Mesodermal cell (in vitro differentiated cells): Measurements from ENCODE around the gene NCR1. TPM values are rescaled to one million over a fixed set of nuclear protein-coding genes. Genes with fewer than 3 reads are reported as not detected.
"Not testable (repeated sequence)": the region's sequence is repeated elsewhere in the genome, so short reads cannot be mapped to it uniquely, and the experiment has no call there.

ENCODE experiments used
- H3K27ac ChIP-seq: 2 replicates; pipeline ENCODE4 v1.7.0; 2013; ENCODE audit warnings: mild to moderate bottlenecking, low read depth, low read length, moderate library complexity; ENCODE audit not compliant: severe bottlenecking
- H3K36me3 ChIP-seq: 2 replicates; pipeline ENCODE4 v1.7.1; 2013; ENCODE audit warnings: mild to moderate bottlenecking, low read length, moderate library complexity; ENCODE audit not compliant: control insufficient read depth, insufficient read depth
- H3K4me1 ChIP-seq: one replicate; pipeline ENCODE4 v1.7.1; 2013; ENCODE audit warnings: mild to moderate bottlenecking, low read length; ENCODE audit not compliant: insufficient read depth, control insufficient read depth, poor library complexity, severe bottlenecking
- H3K4me3 ChIP-seq: 2 replicates; pipeline ENCODE4 v1.7.0; 2013; ENCODE audit warnings: low read length, control low read depth, mild to moderate bottlenecking; ENCODE audit not compliant: insufficient read depth, poor library complexity, severe bottlenecking; ENCODE audit errors: extremely low read depth
- H3K9me3 ChIP-seq: 2 replicates; pipeline ENCODE4 v1.7.1; 2013; ENCODE audit warnings: mild to moderate bottlenecking, low read length, moderate library complexity; ENCODE audit not compliant: control insufficient read depth
- WGBS, 2 experiments: methylation state at CpG; one replicate each; pipeline ENCODE4 v1.1.5; 2013; ENCODE audit warnings: missing lambda C conversion rate in 2 of 2; ENCODE audit not compliant: insufficient coverage in 2 of 2; 5-methylcytosine and 5-hydroxymethylcytosine counted together
- polyA plus RNA-seq, 2 experiments: library from polyadenylated mRNA; stranded (reverse); fragments of 50-300 nt; gene quantifications; one replicate each; pipeline ENCODE4 v1.2.3, GENCODE V29; 2013

NCR1 gene
- not detected for polyA plus RNA-seq (2013, experiment 1 of 2)
- not detected for polyA plus RNA-seq (2013, experiment 2 of 2)

- 73 to 77% methylated on average over 17 to 21 of the region's 22 CpGs for WGBS, 2 experiments
- H3K27ac ChIP-seq, result peak within 1 kb of the TSS; percentile 10
- no peaks in the 10 kb centered on the region for H3K4me1 ChIP-seq
- no peaks in the 10 kb centered on the region for H3K36me3 ChIP-seq
- no peak within 1 kb of the TSS for H3K4me3 ChIP-seq
- H3K9me3 ChIP-seq, result no peaks in the 10 kb centered on the region
Observed at GRCh38 chr19:54905803-54906511, at the start of gene NCR1. Gene NCR1 (plus strand): TSS chr19:54906148. CDS start chr19:54906188, 40 bp downstream.

DNA sequence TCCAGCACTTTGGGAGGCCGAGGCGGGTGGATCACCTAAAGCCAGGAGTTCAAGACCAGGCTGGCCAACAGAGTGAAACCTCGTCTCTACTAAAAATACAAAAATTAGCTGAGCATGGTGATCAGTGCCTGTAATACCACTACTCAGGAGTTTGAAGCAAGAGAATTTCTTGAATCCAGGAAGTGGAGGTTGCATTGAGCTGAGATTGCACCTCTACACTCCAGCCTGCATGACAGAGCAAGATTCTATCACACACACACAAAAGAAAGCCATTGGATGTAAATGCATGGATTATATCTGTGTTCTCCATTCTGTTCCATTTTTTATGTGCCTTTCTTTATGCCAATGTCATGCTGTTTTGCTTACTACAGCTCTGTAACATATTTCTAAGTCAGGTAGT lies 47.5 kb upstream of the NCR1 start:
- not testable (repeated sequence) for H3K27ac ChIP-seq, H3K4me3 ChIP-seq, H3K36me3 ChIP-seq, H3K4me1 ChIP-seq, H3K9me3 ChIP-seq
- no CpG with 5 or more reads among the region's 3 CpGs for WGBS, 2 experiments

DNA sequence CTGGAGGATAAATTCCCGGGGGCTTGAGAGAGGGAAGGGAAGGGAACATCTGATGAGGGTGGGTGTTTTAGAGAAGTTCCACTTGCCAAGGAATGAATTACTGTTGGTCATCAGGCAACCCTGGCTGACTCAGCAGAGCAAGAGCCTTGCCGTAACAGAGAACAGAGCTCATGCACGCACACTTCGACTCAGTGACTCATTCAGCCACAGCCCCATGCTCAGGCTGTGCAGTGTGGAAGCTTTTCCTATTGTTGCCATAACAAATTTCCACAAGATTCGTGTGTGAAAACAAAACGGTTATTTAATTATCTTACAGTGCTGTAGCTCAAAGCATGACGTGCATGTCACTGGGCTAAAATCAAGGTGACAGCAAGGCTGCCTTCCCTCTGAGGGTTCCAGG lies 46.5 kb upstream of the NCR1 start:
- H3K4me3 ChIP-seq, result not testable (repeated sequence)

GRCh38 chr19:54863459-54863858 lies 42.5 kb upstream of the NCR1 start:
- not testable (repeated sequence) for H3K4me1 ChIP-seq, H3K9me3 ChIP-seq
- no CpG with 5 or more reads among the region's 3 CpGs for WGBS, 2 experiments

More for the DNA sequence above, 46.5 kb upstream of the NCR1 start:
- H3K36me3 ChIP-seq, H3K9me3 ChIP-seq, H3K4me1 ChIP-seq, H3K27ac ChIP-seq: not testable (repeated sequence)
- WGBS, 2 experiments, result 68 to 81% methylated on average over 5 to 6 of the region's 7 CpGs

DNA sequence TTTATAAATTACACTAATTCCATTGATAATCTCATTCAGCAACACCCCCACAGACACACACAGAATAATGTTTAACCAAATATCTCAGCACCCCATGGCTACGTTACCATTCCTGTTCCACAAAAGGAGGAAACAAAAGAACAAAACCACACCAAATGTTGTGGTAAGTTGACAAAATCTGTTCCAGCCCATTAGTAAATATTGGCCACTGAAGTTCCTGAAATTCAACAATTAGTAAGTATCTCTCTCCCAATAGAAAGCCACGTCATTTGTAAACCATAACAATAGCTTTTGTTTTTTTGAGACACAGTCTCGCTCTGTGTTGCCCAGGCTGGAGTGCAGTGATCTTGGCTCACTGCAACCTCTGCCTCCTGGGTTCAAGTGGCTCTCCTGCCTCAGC lies 34.3 kb upstream of the NCR1 start:
- Histone ChIP-seq H3K9me3 (no peaks in the 10 kb centered on the region), H3K36me3 (no peaks in the 10 kb centered on the region), H3K4me1 (no peaks in the 10 kb centered on the region), H3K4me3 (no peak overlapping the region), H3K27ac (no peak overlapping the region)
- WGBS, 2 experiments, result 50 to 75% methylated on average over 2 of the region's 3 CpGs

More at GRCh38 chr19:54863459-54863858, 42.5 kb upstream of the NCR1 start:
- H3K27ac ChIP-seq, H3K4me3 ChIP-seq, H3K36me3 ChIP-seq: not testable (repeated sequence)

DNA sequence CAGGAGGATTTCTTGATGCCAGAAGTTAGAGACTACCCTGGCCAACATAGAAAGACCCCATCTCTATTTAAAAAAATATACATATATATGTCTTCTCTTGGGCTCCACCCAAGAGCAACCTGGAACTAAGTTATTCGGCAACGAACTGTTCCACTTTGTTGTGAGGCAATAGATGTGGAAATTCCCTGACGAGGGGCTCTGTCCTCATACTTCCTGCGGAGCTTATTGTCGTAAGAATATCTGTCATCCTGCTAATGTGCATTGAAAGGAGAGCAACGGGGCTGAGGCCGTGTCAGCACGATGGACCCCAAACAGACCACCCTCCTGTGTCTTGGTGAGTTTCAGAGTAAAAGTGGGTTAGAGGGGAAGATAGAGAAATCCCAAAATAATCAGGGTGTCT lies 32.0 kb upstream of the NCR1 start, which contains the start of gene FCAR:
TSS of gene FCAR (plus strand) at position 246 of the 400 bp plus-strand sequence. CDS start at position 301, 55 bp downstream.
- 64 to 76% methylated on average over 6 to 8 of the region's 8 CpGs for WGBS, 2 experiments
- no peaks in the 10 kb centered on the region for H3K36me3 ChIP-seq
- H3K27ac ChIP-seq, result no peak within 1 kb of the TSS
- H3K4me3 ChIP-seq, result no peak within 1 kb of the TSS
- no peaks in the 10 kb centered on the region for H3K9me3 ChIP-seq
- H3K4me1 ChIP-seq, result no peaks in the 10 kb centered on the region

DNA sequence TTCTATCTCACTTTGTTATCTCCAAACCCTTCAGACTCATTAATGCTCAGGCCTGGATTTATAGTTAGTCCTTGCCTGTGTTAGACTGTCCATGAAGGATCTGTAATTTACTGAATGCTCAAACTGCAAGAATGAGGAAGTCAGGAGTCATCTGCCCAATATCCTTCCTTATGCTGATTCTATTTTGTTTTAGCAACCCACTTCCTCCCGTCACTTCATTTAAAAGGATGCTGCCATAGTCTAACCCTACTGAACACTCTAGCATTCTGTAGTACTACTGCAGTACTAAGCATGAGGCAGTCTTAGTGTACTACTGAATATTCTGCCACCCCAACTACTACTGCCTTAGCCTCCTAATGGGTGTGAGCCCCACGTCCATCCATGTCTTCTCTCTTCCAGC lies 30.4 kb upstream of the NCR1 start:
- no peak overlapping the region for H3K27ac ChIP-seq
- no peaks in the 10 kb centered on the region for H3K4me1 ChIP-seq
- no peaks in the 10 kb centered on the region for H3K9me3 ChIP-seq
- no peak overlapping the region for H3K4me3 ChIP-seq
- WGBS, 2 experiments, result 80 to 88% methylated on average over 1 of the region's 2 CpGs
- no peaks in the 10 kb centered on the region for H3K36me3 ChIP-seq

- Histone ChIP-seq H3K36me3 (no peaks in the 10 kb centered on the region), H3K27ac (no peak overlapping the region), H3K4me3 (no peak overlapping the region), H3K4me1 (no peaks in the 10 kb centered on the region), H3K9me3 (no peaks in the 10 kb centered on the region)
- WGBS, 2 experiments, result no CpG with 5 or more reads among the region's 3 CpGs
Observed at GRCh38 chr19:54877471-54877870, 28.5 kb upstream of the NCR1 start.

GRCh38 chr19:54881884-54882283 lies 24.1 kb upstream of the NCR1 start:
- H3K4me3 ChIP-seq, result no peak overlapping the region
- WGBS, 2 experiments, result 90 to 91% methylated on average over 1 to 3 of the region's 6 CpGs

GRCh38 chr19:54882758-54883157 lies 23.2 kb upstream of the NCR1 start:
- no peaks in the 10 kb centered on the region for H3K36me3 ChIP-seq
- no peaks in the 10 kb centered on the region for H3K4me1 ChIP-seq
- no peaks in the 10 kb centered on the region for H3K9me3 ChIP-seq
- no peak overlapping the region for H3K4me3 ChIP-seq
- no peak overlapping the region for H3K27ac ChIP-seq
- WGBS, 2 experiments, result 69 to 71% methylated on average over 3 to 5 of the region's 7 CpGs

More at GRCh38 chr19:54881884-54882283, 24.1 kb upstream of the NCR1 start:
- Histone ChIP-seq H3K9me3 (no peaks in the 10 kb centered on the region), H3K4me1 (no peaks in the 10 kb centered on the region), H3K27ac (no peak overlapping the region), H3K36me3 (no peaks in the 10 kb centered on the region)

- Histone ChIP-seq H3K36me3 (no peaks in the 10 kb centered on the region), H3K9me3 (no peaks in the 10 kb centered on the region), H3K27ac (no peak overlapping the region), H3K4me3 (no peak overlapping the region), H3K4me1 (no peaks in the 10 kb centered on the region)
- 74 to 87% methylated on average over 7 to 8 of the region's 9 CpGs for WGBS, 2 experiments
Observed at GRCh38 chr19:54883228-54883627, 22.7 kb upstream of the NCR1 start.
